GM23338 (cell line): ENCODE data around the gene FUT1. TPM values are rescaled to one million over a fixed set of nuclear protein-coding genes. Genes with fewer than 3 reads are reported as not detected.

Experiments
- ATAC-seq: fragments of 200-7000 bp; cut with Tn5 transposase; 3 replicates; pipeline ENCODE4 v1.9.1; 2020
- DNase-seq: peaks from one replicate; pipeline ENCODE4 v3.0.0-alpha.2; 2015; ENCODE audit warnings: low spot score
- H2AFZ ChIP-seq: fragments of 200-600 bp; sonication (generic); 2 replicates; pipeline ENCODE4 v1.8.0; 2016; ENCODE audit warnings: antibody characterized with exemption, mild to moderate bottlenecking, moderate library complexity
- H3F3A ChIP-seq: fragments of 200-600 bp; sonication (generic); replicated peaks from 2 replicates; pipeline ENCODE4 v1.8.0; 2017; ENCODE audit warnings: antibody characterized with exemption, mixed run types, low read depth
- H3K27ac ChIP-seq: fragments of 200-600 bp; sonication (generic); 2 replicates; pipeline ENCODE4 v1.6.1; 2016; ENCODE audit warnings: low read depth
- H3K27me3 ChIP-seq: fragments of 200-600 bp; sonication (generic); 2 replicates; pipeline ENCODE4 v1.8.0; 2016; ENCODE audit warnings: mild to moderate bottlenecking, mixed run types, moderate library complexity; ENCODE audit not compliant: insufficient read depth
- H3K36me3 ChIP-seq: fragments of 200-600 bp; sonication (generic); 2 replicates; pipeline ENCODE4 v1.8.0; 2016; ENCODE audit warnings: mild to moderate bottlenecking; ENCODE audit not compliant: insufficient read depth
- H3K4me1 ChIP-seq: fragments of 200-600 bp; sonication (generic); 2 replicates; pipeline ENCODE4 v1.8.0; 2016; ENCODE audit warnings: mild to moderate bottlenecking, moderate library complexity; ENCODE audit not compliant: insufficient read depth
- H3K4me2 ChIP-seq: fragments of 200-600 bp; sonication (generic); 2 replicates; pipeline ENCODE4 v1.7.1; 2017; ENCODE audit warnings: mixed run types
- H3K4me3 ChIP-seq: fragments of 200-600 bp; sonication (generic); 2 replicates; pipeline ENCODE4 v1.6.1; 2016; ENCODE audit warnings: mixed run types
- H3K79me2 ChIP-seq: fragments of 200-600 bp; sonication (generic); replicated peaks from 2 replicates; pipeline ENCODE4 v1.8.0; 2017; ENCODE audit warnings: mild to moderate bottlenecking; ENCODE audit not compliant: insufficient read depth
- H3K9me2 ChIP-seq: fragments of 200-600 bp; sonication (generic); 2 replicates; pipeline ENCODE4 v1.8.0; 2017; ENCODE audit not compliant: insufficient read depth
- H4K20me1 ChIP-seq: fragments of 200-600 bp; sonication (generic); replicated peaks from 2 replicates; pipeline ENCODE4 v1.8.0; 2017; ENCODE audit warnings: mild to moderate bottlenecking; ENCODE audit not compliant: insufficient read depth
- H3K27ac Mint-ChIP-seq: 2 replicates; pipeline ENCODE4 v1.8.0; 2020; ENCODE audit warnings: inconsistent platforms, mild to moderate bottlenecking, moderate library complexity, mixed read lengths
- H3K27me3 Mint-ChIP-seq: 3 replicates; pipeline ENCODE4 v1.8.0; 2022; ENCODE audit warnings: low read depth, mild to moderate bottlenecking, moderate library complexity, mixed read lengths, inconsistent platforms; ENCODE audit not compliant: insufficient read depth, poor library complexity
- H3K36me3 Mint-ChIP-seq: 3 replicates; pipeline ENCODE4 v1.8.0; 2021; ENCODE audit warnings: low read depth, mild to moderate bottlenecking, inconsistent platforms, moderate library complexity, mixed read lengths
- H3K4me1 Mint-ChIP-seq: 3 replicates; pipeline ENCODE4 v1.8.0; 2020; ENCODE audit warnings: mild to moderate bottlenecking, inconsistent platforms, mixed read lengths
- H3K4me3 Mint-ChIP-seq: 3 replicates; pipeline ENCODE4 v1.8.0; 2021; ENCODE audit warnings: moderate library complexity, mild to moderate bottlenecking, inconsistent platforms, mixed read lengths
- H3K9me3 Mint-ChIP-seq: 3 replicates; pipeline ENCODE4 v1.8.0; 2020; ENCODE audit warnings: moderate library complexity, mild to moderate bottlenecking, inconsistent platforms, mixed read lengths
- CREB1 ChIP-seq: fragments of 250-450 bp; sonication (Bioruptor Pico); IDR thresholded peaks from 2 replicates; pipeline ENCODE4 v1.5.0; 2020; ENCODE audit warnings: low read depth, mild to moderate bottlenecking, moderate library complexity
- EZH2 ChIP-seq: fragments of 200-600 bp; sonication (generic); IDR thresholded peaks from one replicate; pipeline ENCODE4 v1.8.0; 2017; ENCODE audit warnings: antibody characterized with exemption, mild to moderate bottlenecking, low read depth; ENCODE audit not compliant: unreplicated experiment
- EZH2phosphoT487 ChIP-seq: fragments of 200-600 bp; sonication (generic); IDR thresholded peaks from one replicate; pipeline ENCODE4 v1.8.1; 2018; ENCODE audit warnings: antibody characterized with exemption; ENCODE audit not compliant: unreplicated experiment
- JUNB ChIP-seq: IDR thresholded peaks from one replicate; pipeline ENCODE4 v1.6.1; 2016; ENCODE audit warnings: antibody characterized with exemption; ENCODE audit not compliant: unreplicated experiment
- POLR2AphosphoS5 ChIP-seq: IDR thresholded peaks from 2 replicates; pipeline ENCODE4 v1.6.1; 2016; ENCODE audit warnings: antibody characterized with exemption, low read depth
- STAT1 ChIP-seq: IDR thresholded peaks from one replicate; pipeline ENCODE4 v1.6.1; 2016; ENCODE audit warnings: antibody characterized with exemption; ENCODE audit not compliant: unreplicated experiment
- ZNF114 ChIP-seq: fragments of 250-450 bp; sonication (Bioruptor Pico); IDR thresholded peaks from 2 replicates; pipeline ENCODE4 v1.5.0; 2020; ENCODE audit warnings: mild to moderate bottlenecking, moderate library complexity
- ZNF331 ChIP-seq: fragments of 250-450 bp; sonication (Bioruptor Pico); IDR thresholded peaks from 2 replicates; pipeline ENCODE4 v1.5.0; 2020; ENCODE audit warnings: low read depth, mild to moderate bottlenecking, moderate library complexity
- polyA plus RNA-seq: library from polyadenylated mRNA; unstranded; fragments of >200 nt; fragmentation: Nextera tagmentation; extraction: Ambion mirVana; gene quantifications from 2 replicates; pipeline ENCODE4 v1.2.1, GENCODE V29; 2016
- total RNA-seq: library from RNA; depleted of rRNA; stranded (reverse); fragments of >200 nt; shearing (Covaris generic); gene quantifications from 2 replicates; pipeline ENCODE4 v1.2.3, GENCODE V29; 2014
- TF ChIP-seq, protein P1 (sequence below): IDR thresholded peaks from 2 replicates; pipeline ENCODE4 v1.6.1; 2016; ENCODE audit warnings: antibody characterized with exemption
- TF ChIP-seq, protein P2 (sequence below): fragments of 250-450 bp; sonication (Bioruptor Pico); IDR thresholded peaks from 2 replicates; pipeline ENCODE4 v1.5.0; 2020; ENCODE audit warnings: mild to moderate bottlenecking, moderate library complexity
- TF ChIP-seq, protein P3 (sequence below), 2 experiments: fragments of 200-600 bp in 1 of 2; sonication (generic) in 1 of 2; conservative IDR thresholded peaks; 2 replicates each; pipeline versions ENCODE4 v1.5.1 to v1.6.1; 2016 to 2017; ENCODE audit warnings: antibody characterized with exemption in 2 of 2, low read depth in 2 of 2, mild to moderate bottlenecking in 2 of 2, moderate library complexity in 1 of 2

FUT1 gene
- total and polyA plus RNA-seq, 2 experiments from 2014 or later, result 4.4 to 20.8 TPM

DNA sequence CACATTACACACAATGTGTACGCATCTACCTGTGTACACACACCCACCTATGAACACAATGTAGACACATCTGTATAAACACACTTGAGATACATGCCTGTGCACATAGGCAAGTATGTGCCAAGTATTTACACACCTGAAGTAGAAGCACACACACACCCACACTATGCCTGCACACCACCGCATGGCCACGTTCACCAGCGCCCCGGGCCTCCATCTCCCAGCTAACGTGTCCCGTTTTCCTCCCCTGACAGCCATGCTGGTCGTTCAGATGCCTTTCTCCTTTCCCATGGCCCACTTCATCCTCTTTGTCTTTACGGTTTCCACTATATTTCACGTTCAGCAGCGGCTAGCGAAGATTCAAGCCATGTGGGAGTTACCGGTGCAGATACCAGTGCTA, 49.7 kb downstream of the FUT1 start (continued):
- TF ChIP-seq POLR2AphosphoS5, result no peak
- TF ChIP-seq, protein P1, sequence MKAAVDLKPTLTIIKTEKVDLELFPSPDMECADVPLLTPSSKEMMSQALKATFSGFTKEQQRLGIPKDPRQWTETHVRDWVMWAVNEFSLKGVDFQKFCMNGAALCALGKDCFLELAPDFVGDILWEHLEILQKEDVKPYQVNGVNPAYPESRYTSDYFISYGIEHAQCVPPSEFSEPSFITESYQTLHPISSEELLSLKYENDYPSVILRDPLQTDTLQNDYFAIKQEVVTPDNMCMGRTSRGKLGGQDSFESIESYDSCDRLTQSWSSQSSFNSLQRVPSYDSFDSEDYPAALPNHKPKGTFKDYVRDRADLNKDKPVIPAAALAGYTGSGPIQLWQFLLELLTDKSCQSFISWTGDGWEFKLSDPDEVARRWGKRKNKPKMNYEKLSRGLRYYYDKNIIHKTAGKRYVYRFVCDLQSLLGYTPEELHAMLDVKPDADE, result no peak

DNA sequence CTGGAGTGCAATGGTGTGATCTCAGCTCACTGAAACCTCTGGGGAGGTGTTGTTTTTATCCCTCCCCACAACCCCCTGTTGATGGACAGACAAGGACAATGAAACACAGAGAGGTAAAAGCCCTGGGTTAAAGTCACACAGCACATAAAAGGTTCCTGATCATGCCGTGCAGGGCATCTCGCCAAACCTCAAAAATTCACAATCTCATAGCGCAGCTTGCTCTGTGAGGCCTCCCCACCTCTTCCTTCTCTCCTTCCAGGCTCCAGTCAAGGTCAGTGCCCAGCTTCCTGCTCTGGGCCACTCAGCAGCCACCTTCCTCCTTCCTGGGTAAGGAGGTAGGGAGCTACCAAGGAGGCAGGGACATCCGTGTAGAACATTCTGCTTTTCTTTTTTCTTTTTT, 54.4 kb downstream of the FUT1 start:
- H3K27ac Mint-ChIP-seq, result no peak overlapping the region
- DNase-seq (no peak), ATAC-seq (no peak)
- no peak overlapping the region; the same call in 1 of the 3 replicates for H3K4me3 Mint-ChIP-seq
- H3K27ac ChIP-seq, result no peak overlapping the region
- peaks cover 5% of the 10 kb centered on the region for H3K4me1 ChIP-seq
- no peaks in the 10 kb centered on the region for H4K20me1 ChIP-seq
- no peaks in the 10 kb centered on the region for H3F3A ChIP-seq
- peaks cover 4% of the 10 kb centered on the region; the same call in 2 of the 3 replicates for H3K4me1 Mint-ChIP-seq
- H3K4me2 ChIP-seq, result no peak overlapping the region
- no peaks in the 10 kb centered on the region for H3K79me2 ChIP-seq
- no peaks in the 10 kb centered on the region for H3K9me2 ChIP-seq
- peaks cover 7% of the 10 kb centered on the region for H3K27me3 Mint-ChIP-seq
- H2AFZ ChIP-seq, result no peak overlapping the region
- H3K36me3 ChIP-seq, result no peaks in the 10 kb centered on the region
- peaks cover 8% of the 10 kb centered on the region; the same call in 1 of the 3 replicates for H3K9me3 Mint-ChIP-seq
- H3K36me3 Mint-ChIP-seq, result peaks cover 14% of the 10 kb centered on the region; the same call in 2 of the 3 replicates
- no peaks in the 10 kb centered on the region for H3K27me3 ChIP-seq
- H3K4me3 ChIP-seq, result no peak overlapping the region
- TF ChIP-seq EZH2phosphoT487, result no peak
- TF ChIP-seq, protein P1, result no peak
- TF ChIP-seq JUNB, result no peak
- TF ChIP-seq ZNF114 (CRISPR knock-in tag), result no peak
- TF ChIP-seq, protein P2, sequence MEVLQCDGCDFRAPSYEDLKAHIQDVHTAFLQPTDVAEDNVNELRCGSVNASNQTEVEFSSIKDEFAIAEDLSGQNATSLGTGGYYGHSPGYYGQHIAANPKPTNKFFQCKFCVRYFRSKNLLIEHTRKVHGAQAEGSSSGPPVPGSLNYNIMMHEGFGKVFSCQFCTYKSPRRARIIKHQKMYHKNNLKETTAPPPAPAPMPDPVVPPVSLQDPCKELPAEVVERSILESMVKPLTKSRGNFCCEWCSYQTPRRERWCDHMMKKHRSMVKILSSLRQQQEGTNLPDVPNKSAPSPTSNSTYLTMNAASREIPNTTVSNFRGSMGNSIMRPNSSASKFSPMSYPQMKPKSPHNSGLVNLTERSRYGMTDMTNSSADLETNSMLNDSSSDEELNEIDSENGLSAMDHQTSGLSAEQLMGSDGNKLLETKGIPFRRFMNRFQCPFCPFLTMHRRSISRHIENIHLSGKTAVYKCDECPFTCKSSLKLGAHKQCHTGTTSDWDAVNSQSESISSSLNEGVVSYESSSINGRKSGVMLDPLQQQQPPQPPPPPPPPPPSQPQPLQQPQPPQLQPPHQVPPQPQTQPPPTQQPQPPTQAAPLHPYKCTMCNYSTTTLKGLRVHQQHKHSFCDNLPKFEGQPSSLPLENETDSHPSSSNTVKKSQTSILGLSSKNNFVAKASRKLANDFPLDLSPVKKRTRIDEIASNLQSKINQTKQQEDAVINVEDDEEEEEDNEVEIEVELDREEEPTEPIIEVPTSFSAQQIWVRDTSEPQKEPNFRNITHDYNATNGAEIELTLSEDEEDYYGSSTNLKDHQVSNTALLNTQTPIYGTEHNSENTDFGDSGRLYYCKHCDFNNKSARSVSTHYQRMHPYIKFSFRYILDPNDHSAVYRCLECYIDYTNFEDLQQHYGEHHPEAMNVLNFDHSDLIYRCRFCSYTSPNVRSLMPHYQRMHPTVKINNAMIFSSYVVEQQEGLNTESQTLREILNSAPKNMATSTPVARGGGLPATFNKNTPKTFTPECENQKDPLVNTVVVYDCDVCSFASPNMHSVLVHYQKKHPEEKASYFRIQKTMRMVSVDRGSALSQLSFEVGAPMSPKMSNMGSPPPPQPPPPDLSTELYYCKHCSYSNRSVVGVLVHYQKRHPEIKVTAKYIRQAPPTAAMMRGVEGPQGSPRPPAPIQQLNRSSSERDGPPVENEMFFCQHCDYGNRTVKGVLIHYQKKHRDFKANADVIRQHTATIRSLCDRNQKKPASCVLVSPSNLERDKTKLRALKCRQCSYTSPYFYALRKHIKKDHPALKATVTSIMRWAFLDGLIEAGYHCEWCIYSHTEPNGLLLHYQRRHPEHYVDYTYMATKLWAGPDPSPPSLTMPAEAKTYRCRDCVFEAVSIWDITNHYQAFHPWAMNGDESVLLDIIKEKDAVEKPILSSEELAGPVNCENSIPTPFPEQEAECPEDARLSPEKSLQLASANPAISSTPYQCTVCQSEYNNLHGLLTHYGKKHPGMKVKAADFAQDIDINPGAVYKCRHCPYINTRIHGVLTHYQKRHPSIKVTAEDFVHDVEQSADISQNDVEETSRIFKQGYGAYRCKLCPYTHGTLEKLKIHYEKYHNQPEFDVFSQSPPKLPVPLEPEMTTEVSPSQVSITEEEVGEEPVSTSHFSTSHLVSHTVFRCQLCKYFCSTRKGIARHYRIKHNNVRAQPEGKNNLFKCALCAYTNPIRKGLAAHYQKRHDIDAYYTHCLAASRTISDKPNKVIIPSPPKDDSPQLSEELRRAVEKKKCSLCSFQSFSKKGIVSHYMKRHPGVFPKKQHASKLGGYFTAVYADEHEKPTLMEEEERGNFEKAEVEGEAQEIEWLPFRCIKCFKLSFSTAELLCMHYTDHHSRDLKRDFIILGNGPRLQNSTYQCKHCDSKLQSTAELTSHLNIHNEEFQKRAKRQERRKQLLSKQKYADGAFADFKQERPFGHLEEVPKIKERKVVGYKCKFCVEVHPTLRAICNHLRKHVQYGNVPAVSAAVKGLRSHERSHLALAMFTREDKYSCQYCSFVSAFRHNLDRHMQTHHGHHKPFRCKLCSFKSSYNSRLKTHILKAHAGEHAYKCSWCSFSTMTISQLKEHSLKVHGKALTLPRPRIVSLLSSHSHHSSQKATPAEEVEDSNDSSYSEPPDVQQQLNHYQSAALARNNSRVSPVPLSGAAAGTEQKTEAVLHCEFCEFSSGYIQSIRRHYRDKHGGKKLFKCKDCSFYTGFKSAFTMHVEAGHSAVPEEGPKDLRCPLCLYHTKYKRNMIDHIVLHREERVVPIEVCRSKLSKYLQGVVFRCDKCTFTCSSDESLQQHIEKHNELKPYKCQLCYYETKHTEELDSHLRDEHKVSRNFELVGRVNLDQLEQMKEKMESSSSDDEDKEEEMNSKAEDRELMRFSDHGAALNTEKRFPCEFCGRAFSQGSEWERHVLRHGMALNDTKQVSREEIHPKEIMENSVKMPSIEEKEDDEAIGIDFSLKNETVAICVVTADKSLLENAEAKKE (CRISPR knock-in tag), result no peak
- TF ChIP-seq CREB1 (CRISPR knock-in tag), result no peak
- no peak for TF ChIP-seq POLR2AphosphoS5
- TF ChIP-seq, protein P3, sequence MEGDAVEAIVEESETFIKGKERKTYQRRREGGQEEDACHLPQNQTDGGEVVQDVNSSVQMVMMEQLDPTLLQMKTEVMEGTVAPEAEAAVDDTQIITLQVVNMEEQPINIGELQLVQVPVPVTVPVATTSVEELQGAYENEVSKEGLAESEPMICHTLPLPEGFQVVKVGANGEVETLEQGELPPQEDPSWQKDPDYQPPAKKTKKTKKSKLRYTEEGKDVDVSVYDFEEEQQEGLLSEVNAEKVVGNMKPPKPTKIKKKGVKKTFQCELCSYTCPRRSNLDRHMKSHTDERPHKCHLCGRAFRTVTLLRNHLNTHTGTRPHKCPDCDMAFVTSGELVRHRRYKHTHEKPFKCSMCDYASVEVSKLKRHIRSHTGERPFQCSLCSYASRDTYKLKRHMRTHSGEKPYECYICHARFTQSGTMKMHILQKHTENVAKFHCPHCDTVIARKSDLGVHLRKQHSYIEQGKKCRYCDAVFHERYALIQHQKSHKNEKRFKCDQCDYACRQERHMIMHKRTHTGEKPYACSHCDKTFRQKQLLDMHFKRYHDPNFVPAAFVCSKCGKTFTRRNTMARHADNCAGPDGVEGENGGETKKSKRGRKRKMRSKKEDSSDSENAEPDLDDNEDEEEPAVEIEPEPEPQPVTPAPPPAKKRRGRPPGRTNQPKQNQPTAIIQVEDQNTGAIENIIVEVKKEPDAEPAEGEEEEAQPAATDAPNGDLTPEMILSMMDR (conservative IDR thresholded peaks at IDR 0.05; ENCODE audit: low read depth in 2 of 2), result no peak
- no peak for TF ChIP-seq ZNF331 (CRISPR knock-in tag)
- TF ChIP-seq STAT1, result no peak
- TF ChIP-seq EZH2, result no peak
